ENCODE measurements around the gene EXOC2.

Gene EXOC2

DNA sequence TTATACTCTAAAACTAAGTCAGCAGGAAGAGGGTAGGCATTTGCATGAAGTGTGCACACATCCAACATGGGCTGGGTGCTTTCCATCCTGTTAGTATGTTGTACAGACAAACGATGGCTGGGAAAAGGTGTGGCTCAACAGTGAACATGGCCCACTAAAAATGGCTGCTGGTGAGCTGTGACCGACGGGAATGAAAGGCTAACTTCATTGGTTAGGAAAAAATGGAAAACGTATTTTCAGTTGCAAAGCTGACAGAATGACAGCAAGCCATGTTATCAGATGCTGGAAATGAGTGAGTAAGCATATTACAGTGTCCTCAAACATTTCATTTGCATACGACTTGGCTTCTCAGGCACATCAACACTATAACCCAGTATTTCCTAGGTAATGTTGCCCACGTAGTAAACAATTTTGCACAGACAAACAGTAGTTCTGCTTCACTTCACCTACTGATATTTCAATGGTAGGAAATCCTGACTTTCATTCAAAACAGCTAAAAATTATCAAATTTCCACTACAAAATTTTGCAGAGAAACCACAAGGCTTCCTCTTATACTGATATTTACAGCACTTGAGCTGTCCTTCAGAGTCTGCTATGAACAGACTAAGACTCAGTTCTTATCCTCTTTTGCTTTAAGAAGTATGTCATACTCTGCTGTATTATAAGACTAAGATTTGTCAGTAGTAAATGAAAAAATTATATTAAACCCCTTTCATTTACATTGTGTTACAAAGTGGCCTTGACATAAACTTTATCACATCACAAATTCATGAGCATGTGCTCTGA lies 202.5 kb downstream of the EXOC2 start:
- H3K27ac ChIP-seq: no peak overlapping the region

DNA sequence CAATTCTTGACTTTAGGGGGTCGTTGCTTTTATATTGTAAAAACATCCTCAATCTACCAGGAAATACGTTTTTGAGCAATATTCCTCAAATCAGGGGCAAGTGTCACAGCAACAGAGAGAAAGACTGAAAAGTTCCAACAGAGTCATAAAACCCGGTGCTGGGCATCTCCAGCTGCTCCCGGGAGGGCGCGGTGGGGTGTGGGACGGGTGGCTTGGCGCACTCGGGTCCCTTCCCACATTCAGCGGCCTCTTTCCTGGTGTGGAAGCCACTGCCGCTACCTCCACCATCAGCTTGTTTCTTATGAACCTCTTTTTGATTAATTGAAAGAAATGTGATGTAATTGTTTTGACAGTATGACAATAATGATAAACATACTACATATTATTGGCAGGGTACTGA lies 203.2 kb downstream of the EXOC2 start:
- Histone ChIP-seq H3K27ac (no peak overlapping the region), H3K9ac (ENCODE audit: insufficient read length) (no peak overlapping the region), H3K36me3 (ENCODE audit: insufficient read depth, low read length) (no peaks in the 10 kb centered on the region; the same call in 1 of the 2 replicates), H3K4me3 (no peak overlapping the region), H3K9me3 (ENCODE audit: low read depth, low read length) (no peaks in the 10 kb centered on the region)
- TF ChIP-seq EZH2 (IDR thresholded peaks at IDR 0.05) (no peak), FOXP2 (optimal IDR thresholded peaks at IDR 0.05; ENCODE audit: control extremely low read depth, extremely low read length, insufficient read depth) (no peak), POLR2AphosphoS5 (IDR thresholded peaks at IDR 0.05; ENCODE audit: borderline replicate concordance, low read depth, low read length) (no peak)
- DNase-seq (ENCODE audit: low read depth, low spot score): no peak

More for the DNA sequence above, 202.5 kb downstream of the EXOC2 start:
- Histone ChIP-seq H3K4me3 (no peak overlapping the region), H3K36me3 (ENCODE audit: insufficient read depth, low read length) (no peaks in the 10 kb centered on the region; the same call in 1 of the 2 replicates), H3K9ac (ENCODE audit: insufficient read length) (no peak overlapping the region), H3K9me3 (ENCODE audit: low read depth, low read length) (no peaks in the 10 kb centered on the region)
- no peak for TF ChIP-seq POLR2AphosphoS5 (IDR thresholded peaks at IDR 0.05; ENCODE audit: borderline replicate concordance, low read depth, low read length)
- TF ChIP-seq FOXP2 (optimal IDR thresholded peaks at IDR 0.05; ENCODE audit: control extremely low read depth, extremely low read length, insufficient read depth): no peak
- no peak for TF ChIP-seq EZH2 (IDR thresholded peaks at IDR 0.05)
- DNase-seq (ENCODE audit: low read depth, low spot score): no peak

DNA sequence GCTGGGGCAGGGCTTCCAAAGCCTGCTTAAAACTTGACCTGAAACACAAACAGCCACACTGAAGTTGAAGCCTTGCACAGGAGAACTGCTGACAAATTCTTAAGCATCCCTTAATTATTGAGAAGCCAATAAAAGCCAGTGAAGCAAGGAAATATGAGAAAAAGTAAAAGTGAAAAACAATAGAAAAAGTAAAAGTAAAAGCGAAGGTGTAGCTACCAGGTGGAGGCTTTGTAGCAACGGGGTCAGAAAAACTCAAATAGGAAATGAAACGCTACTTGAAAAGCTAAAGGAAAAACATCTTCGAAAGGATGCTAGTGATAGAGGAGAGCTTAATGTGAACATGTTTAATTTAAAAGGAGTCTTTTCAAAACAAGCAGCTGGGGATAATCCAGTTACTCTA lies 203.9 kb downstream of the EXOC2 start:
- Histone ChIP-seq H3K36me3 (ENCODE audit: insufficient read depth, low read length) (no peaks in the 10 kb centered on the region; the same call in 1 of the 2 replicates), H3K9me3 (ENCODE audit: low read depth, low read length) (no peaks in the 10 kb centered on the region), H3K27ac (no peak overlapping the region), H3K4me3 (no peak overlapping the region), H3K9ac (ENCODE audit: insufficient read length) (no peak overlapping the region)
- DNase-seq (ENCODE audit: low read depth, low spot score): no peak
- TF ChIP-seq EZH2 (IDR thresholded peaks at IDR 0.05) (no peak), POLR2AphosphoS5 (IDR thresholded peaks at IDR 0.05; ENCODE audit: borderline replicate concordance, low read depth, low read length) (no peak), FOXP2 (optimal IDR thresholded peaks at IDR 0.05; ENCODE audit: control extremely low read depth, extremely low read length, insufficient read depth) (no peak)

DNA sequence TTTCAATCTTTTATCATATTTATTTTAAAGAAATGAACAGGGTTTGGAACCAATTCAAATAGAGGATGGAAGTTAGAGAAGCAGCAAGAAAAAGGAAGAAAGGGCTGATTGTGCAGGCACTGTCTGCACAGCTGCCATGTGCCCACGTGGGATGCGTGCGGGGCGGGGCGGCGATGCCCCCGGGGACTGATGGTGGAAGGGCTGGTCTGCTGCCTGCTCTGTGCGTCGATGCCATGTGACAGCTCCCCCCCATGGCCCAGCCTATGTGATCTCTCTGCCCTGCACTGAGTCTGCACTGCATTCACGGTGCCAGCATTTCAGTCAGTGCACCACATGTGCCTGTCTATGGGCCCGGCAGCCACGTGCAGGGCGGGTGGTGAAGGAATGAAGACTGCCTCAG lies 205.0 kb downstream of the EXOC2 start:
- H3K4me3 ChIP-seq: no peak overlapping the region
- no peak overlapping the region for H3K27ac ChIP-seq
- no peaks in the 10 kb centered on the region for H3K9me3 ChIP-seq (ENCODE audit: low read depth, low read length)
- no peak overlapping the region for H3K9ac ChIP-seq (ENCODE audit: insufficient read length)
- TF ChIP-seq FOXP2 (optimal IDR thresholded peaks at IDR 0.05; ENCODE audit: control extremely low read depth, extremely low read length, insufficient read depth) (no peak), EZH2 (IDR thresholded peaks at IDR 0.05) (no peak), POLR2AphosphoS5 (IDR thresholded peaks at IDR 0.05; ENCODE audit: borderline replicate concordance, low read depth, low read length) (no peak)
- no peaks in the 10 kb centered on the region; the same call in 1 of the 2 replicates for H3K36me3 ChIP-seq (ENCODE audit: insufficient read depth, low read length)
- DNase-seq (ENCODE audit: low read depth, low spot score): no peak

DNA sequence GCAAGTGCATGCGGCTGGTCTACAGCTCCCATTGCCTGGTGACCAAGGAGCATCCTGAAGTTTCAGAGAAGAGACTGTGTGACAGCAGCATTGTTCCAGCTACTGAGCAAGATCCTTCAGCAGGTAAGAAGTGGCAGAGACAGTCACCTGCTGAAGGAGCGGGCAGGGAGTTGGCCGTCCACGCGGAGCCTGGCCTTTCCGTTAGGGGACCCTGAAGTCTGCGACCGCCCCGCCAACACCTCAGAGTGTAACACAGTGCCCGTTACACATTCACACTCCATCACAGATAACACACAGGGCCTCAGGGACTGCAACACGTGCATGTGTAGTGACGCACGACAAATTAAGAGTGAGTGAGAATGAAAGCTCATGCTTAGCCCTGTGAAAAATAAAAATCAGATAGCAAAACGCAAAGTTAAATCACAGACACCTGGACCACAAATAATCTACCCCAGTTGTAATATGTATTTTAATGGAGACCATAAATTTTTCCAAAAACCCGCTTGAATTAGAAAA lies 207.2 kb downstream of the EXOC2 start:
- no peak for DNase-seq (ENCODE audit: low read depth, low spot score)
- Histone ChIP-seq H3K9me3 (ENCODE audit: low read depth, low read length) (no peaks in the 10 kb centered on the region), H3K9ac (ENCODE audit: insufficient read length) (no peak overlapping the region), H3K4me3 (no peak overlapping the region), H3K27ac (no peak overlapping the region), H3K36me3 (ENCODE audit: insufficient read depth, low read length) (no peaks in the 10 kb centered on the region; the same call in 1 of the 2 replicates)
- TF ChIP-seq POLR2AphosphoS5 (IDR thresholded peaks at IDR 0.05; ENCODE audit: borderline replicate concordance, low read depth, low read length) (no peak), FOXP2 (optimal IDR thresholded peaks at IDR 0.05; ENCODE audit: control extremely low read depth, extremely low read length, insufficient read depth) (no peak)

DNA sequence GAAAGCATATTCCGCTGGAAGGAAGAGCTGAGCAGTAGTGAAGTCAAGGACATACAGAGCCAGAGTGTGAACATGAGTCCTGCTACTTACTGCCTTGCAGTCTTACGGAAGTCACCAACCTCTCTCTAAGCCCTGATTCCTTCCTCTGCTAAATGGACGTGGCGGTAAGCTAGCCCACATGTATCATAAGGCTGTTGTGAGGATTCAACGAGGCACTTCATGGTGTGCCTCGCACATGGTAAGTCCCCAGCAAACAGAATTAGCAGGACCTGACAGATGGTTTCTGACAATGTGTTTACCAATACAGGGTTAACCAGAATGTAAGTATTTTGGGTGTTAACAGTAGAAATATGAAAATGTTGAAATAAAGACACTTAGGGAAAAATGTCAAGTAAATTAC lies 208.2 kb downstream of the EXOC2 start:
- no peaks in the 10 kb centered on the region; the same call in 1 of the 2 replicates for H3K36me3 ChIP-seq (ENCODE audit: insufficient read depth, low read length)
- no peaks in the 10 kb centered on the region for H3K9me3 ChIP-seq (ENCODE audit: low read depth, low read length)
- no peak overlapping the region for H3K9ac ChIP-seq (ENCODE audit: insufficient read length)
- no peak overlapping the region for H3K4me3 ChIP-seq
- DNase-seq (ENCODE audit: low read depth, low spot score): no peak
- no peak overlapping the region for H3K27ac ChIP-seq
- TF ChIP-seq POLR2AphosphoS5 (IDR thresholded peaks at IDR 0.05; ENCODE audit: borderline replicate concordance, low read depth, low read length) (no peak), FOXP2 (optimal IDR thresholded peaks at IDR 0.05; ENCODE audit: control extremely low read depth, extremely low read length, insufficient read depth) (no peak), EZH2 (IDR thresholded peaks at IDR 0.05) (no peak)

DNA sequence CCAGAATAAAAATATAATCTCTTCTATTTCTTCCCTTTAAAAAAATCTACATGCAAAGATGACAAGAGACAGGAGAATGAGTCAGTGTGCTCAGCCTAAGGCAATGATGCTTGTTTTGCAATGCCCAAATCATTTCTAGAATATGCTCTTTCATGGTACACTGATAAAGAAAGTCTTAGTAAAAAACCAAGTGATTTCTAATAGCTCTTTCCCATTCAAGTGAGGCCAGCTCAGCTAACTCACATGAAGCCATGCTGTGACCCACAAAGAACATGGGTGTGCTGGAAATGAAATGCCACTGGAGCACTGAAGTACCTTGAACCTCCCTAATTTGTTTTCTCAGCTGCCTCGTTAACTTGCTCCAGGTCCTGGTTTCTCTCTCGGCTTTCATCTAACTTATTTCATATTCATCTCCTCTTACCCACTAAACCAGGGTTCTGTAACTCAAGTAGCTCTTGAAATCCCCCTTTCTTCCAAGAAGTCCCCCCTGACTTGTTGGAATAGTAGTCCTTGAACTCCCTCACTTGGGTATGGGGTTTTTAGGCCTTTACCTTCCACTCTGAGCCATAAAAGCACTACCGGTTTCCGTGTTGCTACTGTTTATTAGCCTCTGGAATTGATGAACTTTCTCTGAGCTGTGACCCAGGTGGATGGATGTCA lies 208.7 kb downstream of the EXOC2 start:
- H3K9ac ChIP-seq (ENCODE audit: insufficient read length): no peak overlapping the region
- H3K9me3 ChIP-seq (ENCODE audit: low read depth, low read length): no peaks in the 10 kb centered on the region
- no peak overlapping the region for H3K4me3 ChIP-seq
- no peaks in the 10 kb centered on the region; the same call in 1 of the 2 replicates for H3K36me3 ChIP-seq (ENCODE audit: insufficient read depth, low read length)
- no peak for DNase-seq (ENCODE audit: low read depth, low spot score)
- TF ChIP-seq FOXP2 (optimal IDR thresholded peaks at IDR 0.05; ENCODE audit: control extremely low read depth, extremely low read length, insufficient read depth) (no peak), POLR2AphosphoS5 (IDR thresholded peaks at IDR 0.05; ENCODE audit: borderline replicate concordance, low read depth, low read length) (no peak), EZH2 (IDR thresholded peaks at IDR 0.05) (no peak)
- H3K27ac ChIP-seq: no peak overlapping the region

DNA sequence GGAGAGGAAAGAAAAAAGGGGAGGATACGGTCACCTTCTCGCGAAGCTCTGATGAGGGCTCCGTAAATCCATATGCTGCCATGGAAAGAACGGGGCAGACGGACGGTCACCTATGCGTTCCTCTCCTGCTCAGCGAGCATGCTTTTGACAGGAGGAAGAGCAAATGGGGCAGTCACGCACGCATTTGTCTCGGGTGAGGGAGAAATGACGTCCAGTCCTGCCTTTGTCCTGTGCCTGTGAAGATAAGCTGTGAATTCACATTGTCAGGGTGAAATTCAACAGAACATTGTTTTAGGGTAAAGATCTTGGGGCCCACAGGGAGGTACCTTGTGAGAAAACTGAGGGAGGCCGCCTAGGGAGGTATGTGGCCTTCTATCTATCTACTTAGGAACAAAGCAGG lies 217.6 kb downstream of the EXOC2 start:
- DNase-seq (ENCODE audit: low read depth, low spot score): no peak
- Histone ChIP-seq H3K9me3 (ENCODE audit: low read depth, low read length) (no peaks in the 10 kb centered on the region), H3K27ac (no peak overlapping the region), H3K4me3 (no peak overlapping the region), H3K36me3 (ENCODE audit: insufficient read depth, low read length) (no peaks in the 10 kb centered on the region), H3K9ac (ENCODE audit: insufficient read length) (no peak overlapping the region)
- TF ChIP-seq FOXP2 (optimal IDR thresholded peaks at IDR 0.05; ENCODE audit: control extremely low read depth, extremely low read length, insufficient read depth): no peak

Data from SK-N-MC (cell line).